GM20431 (cell line): Measurements from ENCODE around the gene SLC26A11.
"Not testable (repeated sequence)": the region's sequence is repeated elsewhere in the genome, so short reads cannot be mapped to it uniquely, and the experiment has no call there.

ENCODE experiments used
- in situ Hi-C: fragments of 300-500 bp; cut with MseI, MboI; formaldehyde crosslinking; loops from one replicate; pipeline ENCODE4 v1.15.0; 2020; ENCODE audit warnings: low sequenced_read_pairs; ENCODE audit not compliant: unreplicated experiment

The SLC26A11 gene

GRCh38 chr17:80257716-80258213, 37.5 kb downstream of the SLC26A11 start:
- in situ Hi-C loops: no loop called here

DNA sequence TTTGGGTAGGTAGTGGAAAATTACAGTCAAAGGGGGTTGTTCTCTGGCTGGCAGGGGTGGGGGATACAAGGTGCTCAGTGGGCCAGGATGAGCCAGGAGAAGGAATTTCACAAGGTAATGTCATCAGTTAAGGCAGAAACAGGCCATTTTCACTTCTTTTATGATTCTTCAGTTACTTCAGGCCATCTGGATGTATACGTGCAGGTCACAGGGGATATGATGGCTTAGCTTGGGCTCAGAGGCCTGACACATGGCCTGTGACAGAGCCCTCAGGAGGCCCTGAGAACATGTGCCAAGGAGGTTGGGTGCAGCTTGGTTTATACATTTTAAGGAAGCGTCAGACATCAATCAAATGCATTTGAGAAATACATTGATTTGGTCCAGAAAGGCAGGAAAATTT, 38.1 kb downstream of the SLC26A11 start:
- in situ Hi-C loops: not testable (repeated sequence)

DNA sequence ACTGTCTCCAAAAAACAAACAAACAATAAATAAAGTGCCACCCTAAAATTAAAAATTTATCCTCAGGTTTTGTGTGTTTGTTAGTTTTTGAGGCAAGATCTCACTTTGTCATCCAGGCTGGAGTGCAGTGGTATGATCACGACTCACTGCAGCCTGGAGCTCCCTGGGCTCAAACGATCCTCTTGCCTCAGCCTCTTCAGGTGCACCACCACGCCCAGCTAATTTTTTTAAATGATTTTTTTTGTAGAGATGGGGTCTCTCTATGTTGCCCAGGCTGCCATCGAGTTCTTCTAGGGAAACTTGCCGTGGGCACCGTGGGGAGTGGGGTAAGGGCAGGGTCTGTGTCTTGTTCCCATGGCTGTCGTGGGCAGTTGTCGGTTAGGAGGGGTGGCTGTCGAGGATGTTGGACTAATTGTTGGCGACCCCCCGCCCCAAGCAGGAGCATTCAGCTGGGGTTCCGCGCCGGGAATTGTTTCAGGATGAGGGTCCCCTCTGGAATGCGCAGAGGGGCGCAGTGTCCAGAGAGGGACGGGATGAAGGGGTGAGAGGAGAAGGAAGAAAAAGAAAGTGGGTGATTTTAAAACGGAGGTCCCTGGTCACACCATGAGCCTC, 39.3 kb downstream of the SLC26A11 start:
- in situ Hi-C loops: no loop called here

- in situ Hi-C loops: no loop called here
These were observed 39.9 kb downstream of the SLC26A11 start for GRCh38 chr17:80260069-80260535.

DNA sequence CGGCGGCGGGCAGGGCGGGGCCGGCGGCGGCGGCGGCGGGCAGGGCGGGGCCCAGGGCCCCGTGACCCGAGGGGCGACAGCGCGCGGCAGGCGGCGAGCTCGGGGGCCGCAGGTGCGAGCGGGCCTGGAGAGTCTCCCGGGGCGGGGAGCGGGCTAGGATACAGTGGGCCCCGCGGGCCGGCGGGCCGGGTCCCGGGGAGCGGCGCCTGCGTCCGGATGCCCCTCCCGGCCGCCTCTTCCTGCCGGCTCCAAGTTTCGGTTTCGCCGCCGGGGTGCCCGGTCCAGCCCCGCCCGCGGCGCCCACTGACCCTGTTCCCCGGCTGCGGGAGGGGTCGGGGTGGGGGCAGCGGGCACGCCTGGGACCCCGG, 40.5 kb downstream of the SLC26A11 start, which contains the start of gene RNF213:
RNF213 (plus strand) TSS at position 62 of the 368 bp plus-strand sequence. CDS start 2,830 bp downstream, outside the sequence.
- in situ Hi-C loops: no loop called here

DNA sequence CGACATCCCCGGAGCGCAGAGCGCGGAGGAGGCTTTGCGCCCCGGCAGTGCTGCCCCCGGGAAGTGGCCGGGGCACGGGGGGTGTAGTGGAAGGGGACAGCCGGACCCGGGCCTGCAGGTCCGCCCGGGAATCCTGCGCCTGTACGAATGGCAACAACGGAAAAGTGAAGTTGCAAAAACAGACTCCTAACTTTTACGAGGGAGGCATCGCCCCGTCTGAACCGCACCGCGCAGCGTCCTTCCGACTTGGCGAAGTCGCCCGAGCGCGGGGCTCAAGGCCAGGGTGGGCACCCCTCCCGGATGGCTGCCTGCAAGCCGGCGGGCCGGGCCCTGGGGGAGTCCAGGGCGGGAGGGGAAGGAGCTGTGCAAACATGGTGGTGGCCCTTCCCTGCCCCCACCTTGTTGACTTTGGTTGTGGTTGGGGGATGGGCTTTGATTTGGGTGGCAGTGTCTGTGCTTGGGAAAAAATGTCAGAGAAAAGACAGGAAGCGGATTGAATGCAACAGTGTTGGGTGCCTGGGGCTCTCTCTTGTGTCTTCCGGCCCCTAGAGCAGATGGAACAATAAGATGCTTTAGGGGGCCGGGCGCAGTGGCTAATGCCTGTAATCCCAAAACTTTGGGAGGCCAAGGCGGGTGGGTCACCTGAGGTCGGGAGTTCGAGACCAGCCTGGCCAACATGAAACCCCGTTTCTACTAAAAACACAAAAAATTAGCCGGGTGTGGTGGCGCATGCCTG, 41.1 kb downstream of the SLC26A11 start:
- in situ Hi-C loops: no loop called here

GRCh38 chr17:80261895-80262279, 41.7 kb downstream of the SLC26A11 start:
- in situ Hi-C loops: no loop called here

DNA sequence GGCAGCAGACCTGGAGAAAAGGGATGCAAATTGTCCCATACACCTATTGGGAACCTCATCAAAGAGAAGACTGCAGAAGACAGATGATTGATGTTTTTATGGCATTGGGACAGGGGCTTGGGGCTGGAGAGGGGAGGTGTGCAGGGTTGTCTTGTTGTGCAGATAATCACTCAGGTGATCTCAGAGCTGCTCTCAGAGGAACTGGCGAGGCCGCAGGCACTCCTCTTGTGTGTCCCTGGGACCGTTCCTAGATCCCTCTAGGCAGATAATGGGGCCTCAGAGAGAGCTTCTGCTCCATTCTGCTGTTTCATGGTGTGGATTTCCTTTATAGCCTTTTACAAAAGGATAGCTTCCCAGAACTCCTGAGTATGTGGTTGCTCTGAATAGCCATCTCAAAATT, 42.1 kb downstream of the SLC26A11 start:
- in situ Hi-C loops: no loop called here

DNA sequence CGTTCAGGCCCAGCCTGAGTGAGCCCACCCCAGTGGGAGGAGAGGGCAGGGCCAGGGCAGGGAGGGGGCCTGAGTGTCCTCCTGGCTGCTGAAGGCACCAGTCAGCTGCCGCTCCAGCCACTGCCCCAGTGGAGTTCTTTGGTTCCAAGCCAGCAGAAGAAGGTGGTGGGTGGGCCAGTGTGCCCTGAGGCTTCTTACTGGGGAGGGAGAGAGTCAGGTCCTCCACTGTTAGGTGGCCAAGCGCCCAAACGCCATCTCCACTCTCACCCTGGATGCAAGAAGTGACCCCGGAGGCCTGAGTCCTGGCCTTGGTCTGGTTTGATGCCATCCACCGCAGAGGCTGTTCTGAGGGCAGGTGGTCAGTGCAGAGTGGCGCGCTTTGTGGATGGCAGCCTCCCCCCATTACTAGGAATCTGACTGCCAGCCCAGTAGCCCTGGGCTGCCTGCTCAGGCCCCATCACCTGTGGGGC, 42.6 kb downstream of the SLC26A11 start:
- in situ Hi-C loops: no loop called here

DNA sequence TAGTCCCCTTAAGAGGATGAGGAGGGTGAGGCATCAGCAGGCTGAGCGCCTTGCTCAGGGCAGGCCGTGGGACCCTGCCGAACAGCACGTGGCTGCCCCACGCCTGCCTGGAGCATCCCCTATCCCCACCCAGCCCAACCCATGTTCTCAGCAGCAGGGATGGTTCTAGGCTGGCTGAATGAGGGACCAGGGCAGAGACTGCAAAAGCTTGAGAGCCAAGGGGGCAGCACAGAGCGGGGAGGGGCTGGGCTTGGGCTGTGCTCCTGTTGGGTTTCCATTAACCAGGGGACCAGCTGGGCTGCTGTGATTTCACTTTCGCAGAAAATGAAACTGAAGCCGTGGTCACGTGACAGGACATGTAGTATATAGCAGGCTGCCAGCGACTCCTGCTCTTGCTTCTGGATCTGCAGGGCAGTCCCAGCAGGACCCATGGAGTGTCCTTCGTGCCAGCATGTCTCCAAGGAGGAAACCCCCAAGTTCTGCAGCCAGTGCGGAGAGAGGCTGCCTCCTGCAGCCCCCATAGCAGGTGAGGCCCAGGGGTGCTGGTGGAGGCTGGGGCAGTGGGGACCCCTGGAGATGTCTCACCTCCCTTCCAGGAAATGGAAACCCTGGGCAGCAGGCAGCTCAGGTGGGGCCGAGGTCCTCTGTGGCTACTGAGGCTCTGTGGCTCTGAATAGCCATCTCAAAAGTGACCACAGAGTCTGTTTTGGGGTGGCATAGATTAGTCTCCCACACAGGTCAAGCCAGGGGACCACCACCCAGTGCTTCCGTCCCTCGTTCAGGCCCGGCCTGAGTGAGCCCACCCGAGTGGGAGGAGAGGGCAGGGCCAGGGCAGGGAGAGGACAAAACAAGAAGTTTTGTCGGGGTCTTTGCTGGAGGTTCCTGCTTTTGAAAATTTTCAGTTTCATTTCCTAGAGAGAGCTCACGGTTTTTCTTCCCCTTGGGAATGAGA, 43.3 kb downstream of the SLC26A11 start:
- in situ Hi-C loops: no loop called here

DNA sequence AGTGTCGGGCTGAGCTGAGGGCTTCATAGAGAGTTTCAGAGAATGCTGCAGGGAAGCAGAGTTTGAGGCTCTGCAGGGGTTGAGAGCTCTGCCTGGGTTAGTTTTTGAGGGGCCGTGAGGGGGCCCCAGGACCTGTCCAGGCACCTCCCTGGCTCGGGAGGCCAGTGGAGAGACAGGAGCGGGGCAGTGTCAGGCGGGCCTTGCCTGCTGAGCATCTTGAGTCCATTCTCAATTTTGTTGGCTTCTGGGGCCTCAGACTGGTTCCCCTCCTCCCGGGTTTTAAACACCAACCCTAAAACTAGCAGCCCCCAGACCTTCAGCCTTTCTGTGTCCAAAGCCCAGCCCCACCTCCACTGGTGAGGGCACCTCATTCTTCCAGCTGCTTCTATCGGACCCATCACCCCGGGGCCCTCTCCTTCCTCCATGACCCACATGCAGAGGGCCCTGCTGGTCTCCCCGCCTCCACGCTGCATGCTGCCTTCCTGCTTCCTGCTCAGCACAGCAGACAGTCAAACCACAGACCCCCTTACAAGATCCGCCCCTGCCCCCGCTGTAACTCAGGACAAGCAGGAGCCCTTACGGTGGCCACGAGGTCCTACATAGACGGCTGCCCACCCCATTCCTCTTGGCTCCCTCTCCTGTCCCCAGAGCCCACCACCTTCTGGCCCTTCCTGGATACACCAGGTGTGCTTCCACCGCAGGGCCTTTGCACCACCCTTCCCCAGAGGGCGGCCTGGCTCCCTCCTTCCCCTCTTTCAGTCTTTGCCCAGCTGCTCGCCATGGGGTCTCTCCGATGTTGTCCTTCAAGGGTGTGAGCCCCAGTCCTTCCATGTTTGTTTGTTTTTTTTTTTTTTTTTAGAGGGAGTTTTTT, 44.2 kb downstream of the SLC26A11 start:
- in situ Hi-C loops: no loop called here

DNA sequence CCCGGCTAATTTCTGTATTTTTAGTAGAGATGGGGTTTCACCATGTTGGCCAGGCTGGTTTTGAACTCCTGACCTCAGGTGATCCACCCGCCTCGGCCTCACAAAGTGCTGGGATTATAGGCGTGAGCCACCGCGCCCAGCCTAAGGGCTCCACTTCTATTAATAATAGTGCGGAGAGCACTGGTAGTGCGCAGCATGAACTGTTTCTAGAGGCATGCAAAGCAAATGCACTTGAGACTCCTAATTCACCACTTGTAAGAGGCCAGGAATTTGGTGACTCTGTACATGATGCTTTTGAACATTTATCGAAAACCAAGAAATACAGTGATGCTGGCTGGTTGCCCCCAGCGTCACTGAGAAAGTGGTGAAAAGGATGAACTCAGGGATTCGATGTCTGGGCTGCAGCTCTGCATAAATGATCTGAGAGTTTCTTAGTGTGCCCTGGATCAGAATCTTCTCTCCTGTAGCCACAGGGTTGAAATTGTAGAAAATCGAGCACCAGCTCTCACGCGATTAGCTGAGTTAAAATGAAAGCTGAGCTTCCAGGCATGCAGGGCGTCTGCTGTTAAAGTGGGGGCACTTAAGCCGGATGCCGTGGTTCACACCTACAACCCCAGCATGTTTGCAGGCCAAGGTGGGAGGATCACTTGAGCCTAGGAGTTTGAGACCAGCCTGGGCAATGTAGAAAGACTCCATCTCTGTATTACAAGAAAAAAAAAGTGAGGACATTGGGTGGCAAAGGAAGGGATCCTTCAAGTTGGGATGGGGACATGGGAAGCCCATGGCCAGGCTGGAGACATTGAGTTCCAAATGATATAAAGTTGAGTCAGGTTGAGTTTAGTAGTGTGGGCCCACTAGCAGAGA, 45.2 kb downstream of the SLC26A11 start:
- in situ Hi-C loops: no loop called here

DNA sequence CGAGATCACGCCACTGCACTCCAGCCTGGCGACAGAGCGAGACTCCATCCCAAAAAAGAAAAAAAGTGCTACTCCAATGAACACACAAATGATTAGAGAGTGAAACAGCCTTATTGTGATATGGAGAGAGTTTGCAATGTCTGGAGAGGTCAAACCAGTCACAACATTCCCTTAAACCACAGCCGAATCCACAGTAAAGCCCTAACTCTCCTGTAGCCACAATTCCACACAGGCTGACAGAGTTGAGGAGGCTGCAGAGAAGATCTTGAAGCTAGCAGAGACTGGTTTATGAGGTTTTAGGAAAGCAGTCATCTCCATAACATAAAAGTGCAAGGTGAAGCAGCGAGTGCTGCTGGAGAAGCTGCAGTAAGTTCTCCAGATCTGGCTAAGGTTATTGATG, 47.2 kb downstream of the SLC26A11 start:
- in situ Hi-C loops: no loop called here

- in situ Hi-C loops: no loop called here
These were observed 48.2 kb downstream of the SLC26A11 start for GRCh38 chr17:80268427-80268826.

- in situ Hi-C loops: no loop called here
These were observed 49.2 kb downstream of the SLC26A11 start for GRCh38 chr17:80269405-80269807.

DNA sequence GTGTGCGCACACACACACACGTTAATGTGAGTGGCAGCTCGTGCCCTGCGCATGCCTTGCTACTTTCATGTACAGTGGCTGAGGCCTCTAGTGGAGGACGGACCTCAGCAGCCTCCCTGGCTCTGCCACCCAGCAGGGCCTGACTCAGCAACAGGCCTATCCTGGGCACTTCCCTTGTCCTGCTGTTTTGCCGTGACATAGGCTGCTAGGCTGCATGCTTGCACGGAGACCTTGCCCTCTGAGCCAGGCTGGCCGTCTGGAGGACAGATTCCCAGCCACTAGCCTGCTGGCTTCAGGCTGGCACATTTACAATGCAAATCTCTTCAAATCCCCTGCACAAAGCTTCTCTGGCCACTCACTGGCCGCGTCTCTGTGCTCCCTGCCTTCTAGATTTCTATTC, 49.9 kb downstream of the SLC26A11 start:
- in situ Hi-C loops: no loop called here

GRCh38 chr17:80270836-80271235, 50.6 kb downstream of the SLC26A11 start:
- in situ Hi-C loops: no loop called here

- in situ Hi-C loops: no loop called here
These were observed 52.1 kb downstream of the SLC26A11 start for GRCh38 chr17:80272366-80272765.
